Liver (tissue), 9 donors: ENCODE results near the gene ZNF865. TPM values are rescaled to one million over a fixed set of nuclear protein-coding genes. Genes with fewer than 3 reads are reported as not detected.

Experiments used
- DNase-seq: peaks from one replicate; pipeline ENCODE4 v3.0.0-alpha.2; 2017; ENCODE audit warnings: low spot score
- H3K27ac ChIP-seq, 2 donors: one replicate each; pipeline ENCODE4 v1.7.0; 2013; ENCODE audit warnings: inconsistent platforms in 2 of 2, low read length in 2 of 2, control low read depth in 1 of 2, low read depth in 1 of 2, mild to moderate bottlenecking in 1 of 2
- H3K27me3 ChIP-seq, 4 donors: one replicate each; pipeline versions ENCODE4 v1.6.1 to v1.7.0; 2013; ENCODE audit warnings: low read length in 3 of 4, inconsistent platforms in 1 of 4, mild to moderate bottlenecking in 1 of 4, moderate library complexity in 1 of 4; ENCODE audit not compliant: control insufficient read depth in 4 of 4, insufficient read depth in 4 of 4
- H3K36me3 ChIP-seq, 4 donors: one replicate each; pipeline versions ENCODE4 v1.6.1 to v1.7.0; 2013; ENCODE audit warnings: low read length in 3 of 4, mild to moderate bottlenecking in 3 of 4, low read depth in 1 of 4, moderate library complexity in 1 of 4; ENCODE audit not compliant: control insufficient read depth in 4 of 4, insufficient read depth in 3 of 4
- H3K4me1 ChIP-seq, 4 donors: one replicate each; pipeline versions ENCODE4 v1.6.1 to v1.7.0; 2013; ENCODE audit warnings: low read length in 3 of 4, mild to moderate bottlenecking in 3 of 4, moderate library complexity in 1 of 4; ENCODE audit not compliant: control insufficient read depth in 4 of 4, insufficient read depth in 4 of 4
- H3K4me3 ChIP-seq, 3 donors: one replicate each; pipeline versions ENCODE4 v1.6.1 to v1.7.0; 2013; ENCODE audit warnings: low read length in 3 of 3, control low read depth in 1 of 3, low read depth in 1 of 3, mild to moderate bottlenecking in 1 of 3
- H3K9ac ChIP-seq, 2 donors: one replicate each; pipeline ENCODE4 v1.7.0; 2013; ENCODE audit warnings: low read length in 2 of 2, mild to moderate bottlenecking in 2 of 2, moderate library complexity in 2 of 2, control low read depth in 1 of 2, low read depth in 1 of 2
- H3K9me3 ChIP-seq, 4 donors: one replicate each; pipeline versions ENCODE4 v1.6.1 to v1.7.0; 2013; ENCODE audit warnings: low read length in 3 of 4; ENCODE audit not compliant: control insufficient read depth in 4 of 4
- FOXA1 ChIP-seq: IDR thresholded peaks from 2 replicates; pipeline ENCODE4 v1.6.1; 2016; ENCODE audit warnings: antibody characterized with exemption
- FOXA2 ChIP-seq: IDR thresholded peaks from 2 replicates; pipeline ENCODE4 v1.6.1; 2016; ENCODE audit warnings: antibody characterized with exemption
- HNF4A ChIP-seq, 2 donors: conservative IDR thresholded peaks; 2 replicates each; pipeline ENCODE4 v1.6.1; 2016; ENCODE audit warnings: antibody characterized with exemption in 2 of 2, mild to moderate bottlenecking in 2 of 2
- HNF4G ChIP-seq: IDR thresholded peaks from 2 replicates; pipeline ENCODE4 v1.6.1; 2016; ENCODE audit warnings: antibody characterized with exemption
- RAD21 ChIP-seq, 2 donors: IDR thresholded peaks; 2 replicates each; pipeline ENCODE4 v1.6.1; 2016; ENCODE audit warnings: antibody characterized with exemption in 2 of 2, mild to moderate bottlenecking in 2 of 2
- SP1 ChIP-seq: IDR thresholded peaks from 2 replicates; pipeline ENCODE4 v1.6.1; 2018; ENCODE audit warnings: antibody characterized with exemption, mild to moderate bottlenecking
- WGBS: extraction: QIAGEN DNeasy Blood & Tissue Kit; methylation state at CpG from one replicate; pipeline ENCODE4 v1.1.7; 2013; 5-methylcytosine and 5-hydroxymethylcytosine counted together
- polyA plus RNA-seq, 2 donors: library from polyadenylated mRNA; stranded (reverse) in 1 of 2; unstranded in 1 of 2; fragments of 200-250 nt in 1 of 2; fragments of >200 nt in 1 of 2; fragmentation: Nextera tagmentation in 1 of 2; extraction: Ambion mirVana in 1 of 2; gene quantifications; one replicate each; pipeline versions ENCODE4 v1.2.1 to v1.2.3, GENCODE V29; 2013 to 2015
- total RNA-seq, 2 donors: library from RNA; depleted of rRNA; stranded (reverse); fragments of >200 nt; gene quantifications; one replicate each; pipeline ENCODE4 v1.2.3, GENCODE V29; 2014
- TF ChIP-seq, protein P1 (sequence below): fragments of 150-350 bp; IDR thresholded peaks from 2 replicates; pipeline ENCODE4 v1.5.1; 2017; ENCODE audit warnings: improper control_type of control experiment, low read depth, low read length; ENCODE audit not compliant: missing input control
- TF ChIP-seq, protein P2 (sequence below): IDR thresholded peaks from 2 replicates; pipeline ENCODE4 v1.6.1; 2016; ENCODE audit warnings: antibody characterized with exemption
- TF ChIP-seq, protein P3 (sequence below): IDR thresholded peaks from 2 replicates; pipeline ENCODE4 v1.6.1; 2016; ENCODE audit warnings: antibody characterized with exemption
- TF ChIP-seq, protein P4 (sequence below): IDR thresholded peaks from 2 replicates; pipeline ENCODE4 v1.6.1; 2016; ENCODE audit warnings: antibody characterized with exemption
- TF ChIP-seq, protein P5 (sequence below): IDR thresholded peaks from 2 replicates; pipeline ENCODE4 v1.6.1; 2016; ENCODE audit warnings: antibody characterized with exemption, mild to moderate bottlenecking
- donor health status: healthy.
- donor health status: healthy.
- donor health status: healthy.
- donor health status: healthy.
- donor health status: healthy.

Gene ZNF865
- total and polyA plus RNA-seq, 4 donors, result 0.38 to 3.1 (median 1.6) TPM

DNA sequence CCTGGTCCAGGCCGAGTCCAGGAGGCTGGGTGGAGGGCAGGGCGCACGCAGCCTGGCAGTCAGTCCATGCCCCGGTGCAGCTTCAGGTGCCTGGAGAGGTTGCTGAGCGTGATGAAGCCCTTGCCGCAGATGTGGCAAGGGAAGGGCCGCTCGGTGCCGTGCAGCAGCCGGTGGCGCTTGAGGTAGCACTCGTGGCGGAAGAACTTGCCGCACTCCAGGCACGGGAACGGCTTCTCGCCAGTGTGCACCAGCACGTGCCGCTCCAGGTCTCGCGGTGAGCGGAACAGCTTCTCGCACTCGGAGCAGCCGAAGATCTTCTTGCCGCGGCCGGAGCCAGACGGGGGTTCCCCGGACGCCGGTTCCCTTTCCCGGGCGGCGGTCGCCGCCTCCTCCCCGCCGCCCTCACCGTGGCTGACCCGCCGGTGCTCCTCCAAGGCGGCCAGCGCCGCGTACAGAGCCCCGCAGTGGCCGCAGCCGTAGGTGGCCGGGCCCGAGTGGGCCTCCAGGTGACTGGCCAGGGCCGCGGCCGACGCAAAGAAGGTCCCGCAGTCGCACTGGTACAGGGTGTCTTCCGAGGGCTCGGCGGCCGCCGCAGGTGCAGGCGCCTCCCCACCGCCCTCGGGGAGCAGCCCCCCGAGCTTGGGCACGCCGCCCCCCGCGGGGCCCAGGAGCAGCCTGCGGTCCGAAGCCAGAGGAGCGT, 12.9 kb upstream of the ZNF865 start (continued):
- TF ChIP-seq, protein P1, sequence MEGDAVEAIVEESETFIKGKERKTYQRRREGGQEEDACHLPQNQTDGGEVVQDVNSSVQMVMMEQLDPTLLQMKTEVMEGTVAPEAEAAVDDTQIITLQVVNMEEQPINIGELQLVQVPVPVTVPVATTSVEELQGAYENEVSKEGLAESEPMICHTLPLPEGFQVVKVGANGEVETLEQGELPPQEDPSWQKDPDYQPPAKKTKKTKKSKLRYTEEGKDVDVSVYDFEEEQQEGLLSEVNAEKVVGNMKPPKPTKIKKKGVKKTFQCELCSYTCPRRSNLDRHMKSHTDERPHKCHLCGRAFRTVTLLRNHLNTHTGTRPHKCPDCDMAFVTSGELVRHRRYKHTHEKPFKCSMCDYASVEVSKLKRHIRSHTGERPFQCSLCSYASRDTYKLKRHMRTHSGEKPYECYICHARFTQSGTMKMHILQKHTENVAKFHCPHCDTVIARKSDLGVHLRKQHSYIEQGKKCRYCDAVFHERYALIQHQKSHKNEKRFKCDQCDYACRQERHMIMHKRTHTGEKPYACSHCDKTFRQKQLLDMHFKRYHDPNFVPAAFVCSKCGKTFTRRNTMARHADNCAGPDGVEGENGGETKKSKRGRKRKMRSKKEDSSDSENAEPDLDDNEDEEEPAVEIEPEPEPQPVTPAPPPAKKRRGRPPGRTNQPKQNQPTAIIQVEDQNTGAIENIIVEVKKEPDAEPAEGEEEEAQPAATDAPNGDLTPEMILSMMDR, result no peak
- TF ChIP-seq FOXA1, result no peak

DNA sequence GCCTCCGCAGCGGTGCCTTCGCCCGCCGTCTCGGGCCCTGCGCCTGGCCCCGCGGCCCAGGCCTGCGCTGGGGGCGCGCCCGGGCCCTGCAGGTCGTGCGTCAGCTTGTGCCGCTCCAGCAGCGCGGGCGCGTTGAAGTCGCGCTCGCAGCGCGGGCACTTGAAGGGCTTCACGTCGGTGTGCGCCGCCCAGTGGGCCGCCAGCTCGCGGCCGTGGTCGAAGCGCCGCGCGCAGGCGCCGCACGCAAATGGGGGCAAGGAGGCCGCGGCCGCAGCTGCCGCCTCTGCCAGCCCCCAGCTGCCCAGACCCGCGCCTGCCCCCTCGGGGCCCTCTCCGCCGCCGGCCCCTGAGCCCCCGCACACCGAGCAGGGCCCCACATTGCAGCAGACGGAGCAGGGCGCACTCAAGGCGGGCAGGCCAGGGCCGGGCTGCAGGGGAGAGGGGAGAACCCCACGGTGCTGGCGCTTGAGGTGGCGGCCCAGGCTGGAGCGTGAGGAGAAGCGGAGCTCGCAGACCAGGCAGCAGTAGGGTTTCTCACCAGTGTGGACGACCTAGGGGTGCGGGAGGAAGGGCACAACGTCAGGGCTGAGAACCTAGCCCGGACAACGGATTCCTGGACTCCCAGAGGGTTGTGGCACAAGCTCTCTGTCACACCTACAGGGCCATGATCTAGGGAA, 12.2 kb upstream of the ZNF865 start:
- DNase-seq, result no peak
- Histone ChIP-seq H3K4me3 (no peak overlapping the region), H3K27ac (no peak overlapping the region), H3K4me1 (no peaks in the 10 kb centered on the region), H3K36me3 (peaks cover 3 to 28% (median 12%) of the 10 kb centered on the region in 4 donors), H3K9ac (no peak overlapping the region), H3K9me3 (no peaks in the 10 kb centered on the region), H3K27me3 (no peaks in the 10 kb centered on the region)
- WGBS, result 89% methylated on average over 68 of the region's 68 CpGs
- TF ChIP-seq SP1, result no peak
- TF ChIP-seq, protein P2, sequence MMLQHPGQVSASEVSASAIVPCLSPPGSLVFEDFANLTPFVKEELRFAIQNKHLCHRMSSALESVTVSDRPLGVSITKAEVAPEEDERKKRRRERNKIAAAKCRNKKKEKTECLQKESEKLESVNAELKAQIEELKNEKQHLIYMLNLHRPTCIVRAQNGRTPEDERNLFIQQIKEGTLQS, result no peak
- TF ChIP-seq, protein P3, sequence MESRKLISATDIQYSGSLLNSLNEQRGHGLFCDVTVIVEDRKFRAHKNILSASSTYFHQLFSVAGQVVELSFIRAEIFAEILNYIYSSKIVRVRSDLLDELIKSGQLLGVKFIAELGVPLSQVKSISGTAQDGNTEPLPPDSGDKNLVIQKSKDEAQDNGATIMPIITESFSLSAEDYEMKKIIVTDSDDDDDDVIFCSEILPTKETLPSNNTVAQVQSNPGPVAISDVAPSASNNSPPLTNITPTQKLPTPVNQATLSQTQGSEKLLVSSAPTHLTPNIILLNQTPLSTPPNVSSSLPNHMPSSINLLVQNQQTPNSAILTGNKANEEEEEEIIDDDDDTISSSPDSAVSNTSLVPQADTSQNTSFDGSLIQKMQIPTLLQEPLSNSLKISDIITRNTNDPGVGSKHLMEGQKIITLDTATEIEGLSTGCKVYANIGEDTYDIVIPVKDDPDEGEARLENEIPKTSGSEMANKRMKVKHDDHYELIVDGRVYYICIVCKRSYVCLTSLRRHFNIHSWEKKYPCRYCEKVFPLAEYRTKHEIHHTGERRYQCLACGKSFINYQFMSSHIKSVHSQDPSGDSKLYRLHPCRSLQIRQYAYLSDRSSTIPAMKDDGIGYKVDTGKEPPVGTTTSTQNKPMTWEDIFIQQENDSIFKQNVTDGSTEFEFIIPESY, result no peak
- no peak for TF ChIP-seq HNF4G
- TF ChIP-seq, protein P4, sequence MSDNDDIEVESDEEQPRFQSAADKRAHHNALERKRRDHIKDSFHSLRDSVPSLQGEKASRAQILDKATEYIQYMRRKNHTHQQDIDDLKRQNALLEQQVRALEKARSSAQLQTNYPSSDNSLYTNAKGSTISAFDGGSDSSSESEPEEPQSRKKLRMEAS, result no peak
- TF ChIP-seq, protein P5, sequence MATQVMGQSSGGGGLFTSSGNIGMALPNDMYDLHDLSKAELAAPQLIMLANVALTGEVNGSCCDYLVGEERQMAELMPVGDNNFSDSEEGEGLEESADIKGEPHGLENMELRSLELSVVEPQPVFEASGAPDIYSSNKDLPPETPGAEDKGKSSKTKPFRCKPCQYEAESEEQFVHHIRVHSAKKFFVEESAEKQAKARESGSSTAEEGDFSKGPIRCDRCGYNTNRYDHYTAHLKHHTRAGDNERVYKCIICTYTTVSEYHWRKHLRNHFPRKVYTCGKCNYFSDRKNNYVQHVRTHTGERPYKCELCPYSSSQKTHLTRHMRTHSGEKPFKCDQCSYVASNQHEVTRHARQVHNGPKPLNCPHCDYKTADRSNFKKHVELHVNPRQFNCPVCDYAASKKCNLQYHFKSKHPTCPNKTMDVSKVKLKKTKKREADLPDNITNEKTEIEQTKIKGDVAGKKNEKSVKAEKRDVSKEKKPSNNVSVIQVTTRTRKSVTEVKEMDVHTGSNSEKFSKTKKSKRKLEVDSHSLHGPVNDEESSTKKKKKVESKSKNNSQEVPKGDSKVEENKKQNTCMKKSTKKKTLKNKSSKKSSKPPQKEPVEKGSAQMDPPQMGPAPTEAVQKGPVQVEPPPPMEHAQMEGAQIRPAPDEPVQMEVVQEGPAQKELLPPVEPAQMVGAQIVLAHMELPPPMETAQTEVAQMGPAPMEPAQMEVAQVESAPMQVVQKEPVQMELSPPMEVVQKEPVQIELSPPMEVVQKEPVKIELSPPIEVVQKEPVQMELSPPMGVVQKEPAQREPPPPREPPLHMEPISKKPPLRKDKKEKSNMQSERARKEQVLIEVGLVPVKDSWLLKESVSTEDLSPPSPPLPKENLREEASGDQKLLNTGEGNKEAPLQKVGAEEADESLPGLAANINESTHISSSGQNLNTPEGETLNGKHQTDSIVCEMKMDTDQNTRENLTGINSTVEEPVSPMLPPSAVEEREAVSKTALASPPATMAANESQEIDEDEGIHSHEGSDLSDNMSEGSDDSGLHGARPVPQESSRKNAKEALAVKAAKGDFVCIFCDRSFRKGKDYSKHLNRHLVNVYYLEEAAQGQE, result no peak
- TF ChIP-seq HNF4A (conservative IDR thresholded peaks at IDR 0.05), result no peak

DNA sequence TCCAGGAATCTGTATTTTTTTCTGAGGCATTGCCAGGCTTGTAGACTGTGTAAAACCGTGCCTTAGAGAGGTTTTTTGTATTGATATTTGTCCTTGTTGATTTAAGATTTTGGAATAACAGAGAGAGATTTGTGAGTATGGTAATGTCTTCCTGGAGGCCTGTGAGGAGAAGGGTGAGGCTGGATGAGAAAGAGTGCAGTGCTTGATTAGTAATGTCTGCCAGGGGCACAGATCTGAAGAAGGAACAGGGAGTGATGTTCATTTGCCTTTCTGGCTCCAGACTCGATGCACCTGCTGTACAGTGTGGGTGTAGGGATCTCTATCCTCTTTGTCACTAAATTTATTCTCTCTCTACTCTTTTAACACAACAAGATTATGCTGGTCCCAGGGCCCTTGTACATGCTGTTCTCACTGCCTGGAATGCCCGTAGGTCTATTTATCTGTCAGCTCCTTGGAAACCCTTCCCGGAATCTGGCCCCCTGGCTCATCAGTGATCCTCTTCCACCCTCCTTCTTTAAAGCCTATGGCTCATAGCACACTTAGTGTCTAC, 10.4 kb upstream of the ZNF865 start:
- H3K27ac ChIP-seq, result no peak overlapping the region
- no peaks in the 10 kb centered on the region for H3K27me3 ChIP-seq
- no peaks in the 10 kb centered on the region for H3K9me3 ChIP-seq
- no peak for DNase-seq
- WGBS, result 94% methylated on average over 4 of the region's 4 CpGs
- no peak overlapping the region for H3K4me3 ChIP-seq
- H3K4me1 ChIP-seq, result peaks cover 0 to 6% (median 1%) of the 10 kb centered on the region in 4 donors
- H3K36me3 ChIP-seq, result peaks cover 3 to 28% (median 12%) of the 10 kb centered on the region in 4 donors
- H3K9ac ChIP-seq, result no peak overlapping the region
- TF ChIP-seq, protein P1, result no peak
- TF ChIP-seq, protein P3, result no peak
- TF ChIP-seq RAD21 (IDR thresholded peaks at IDR 0.05) (no peak), FOXA2 (no peak)
